ENCODE data around the gene KCNH6.

The KCNH6 gene

GRCh38 chr17:63476459-63476853, 46.7 kb upstream of the KCNH6 start:
- Mint-ChIP-seq H3K4me3 (peak overlapping the region; percentile 66 to 76 (median 69)), H3K36me3 (ENCODE audit: low read depth) (no peaks in the 10 kb centered on the region), H3K27me3 (ENCODE audit: low read depth) (peaks cover 75% of the 10 kb centered on the region), H3K4me1 (no peaks in the 10 kb centered on the region), H3K27ac (no peak overlapping the region), H3K9me3 (no peaks in the 10 kb centered on the region)
- no peak for TF ChIP-seq CTCF (IDR thresholded peaks at IDR 0.05; ENCODE audit: unreplicated experiment in 3 of 3)

GRCh38 chr17:63476854-63477479, 46.2 kb upstream of the KCNH6 start, which contains the start of gene ACE:
TSS of gene ACE (plus strand) at chr17:63477061. CDS start at chr17:63477095, 34 bp downstream.
- Mint-ChIP-seq H3K27me3 (ENCODE audit: low read depth) (peaks cover 70% of the 10 kb centered on the region), H3K27ac (no peak within 1 kb of the TSS), H3K36me3 (ENCODE audit: low read depth) (no peaks in the 10 kb centered on the region), H3K4me3 (peak within 1 kb of the TSS; percentile 88 to 92 (median 89)), H3K4me1 (no peaks in the 10 kb centered on the region), H3K9me3 (no peaks in the 10 kb centered on the region)
- no peak for TF ChIP-seq CTCF (IDR thresholded peaks at IDR 0.05; ENCODE audit: unreplicated experiment in 3 of 3)

GRCh38 chr17:63477480-63478440, 45.4 kb upstream of the KCNH6 start:
- H3K36me3 Mint-ChIP-seq (ENCODE audit: low read depth): no peaks in the 10 kb centered on the region
- peak overlapping the region; percentile 88 to 92 (median 89) for H3K4me3 Mint-ChIP-seq
- no peak overlapping the region for H3K27ac Mint-ChIP-seq
- no peaks in the 10 kb centered on the region for H3K4me1 Mint-ChIP-seq
- no peak for TF ChIP-seq CTCF (IDR thresholded peaks at IDR 0.05; ENCODE audit: unreplicated experiment in 3 of 3)
- H3K9me3 Mint-ChIP-seq: no peaks in the 10 kb centered on the region
- H3K27me3 Mint-ChIP-seq (ENCODE audit: low read depth): peaks cover 74% of the 10 kb centered on the region

GRCh38 chr17:63478814-63479494, 44.2 kb upstream of the KCNH6 start:
- TF ChIP-seq CTCF (IDR thresholded peaks at IDR 0.05; ENCODE audit: unreplicated experiment in 3 of 3): peak; percentile 53 to 71 (median 59)
- Mint-ChIP-seq H3K9me3 (no peaks in the 10 kb centered on the region), H3K27me3 (ENCODE audit: low read depth) (peaks cover 71% of the 10 kb centered on the region), H3K36me3 (ENCODE audit: low read depth) (no peaks in the 10 kb centered on the region), H3K4me3 (peak overlapping the region; percentile 59 to 74 (median 69)), H3K27ac (no peak overlapping the region), H3K4me1 (no peaks in the 10 kb centered on the region)

GRCh38 chr17:63479495-63480184, 43.5 kb upstream of the KCNH6 start:
- H3K9me3 Mint-ChIP-seq: no peaks in the 10 kb centered on the region
- H3K36me3 Mint-ChIP-seq (ENCODE audit: low read depth): no peaks in the 10 kb centered on the region
- peaks cover 65% of the 10 kb centered on the region for H3K27me3 Mint-ChIP-seq (ENCODE audit: low read depth)
- peak overlapping the region in 2 of 3 experiments; percentile 36 to 45 for H3K4me3 Mint-ChIP-seq
- TF ChIP-seq CTCF (IDR thresholded peaks at IDR 0.05; ENCODE audit: unreplicated experiment in 3 of 3): no peak
- no peaks in the 10 kb centered on the region for H3K4me1 Mint-ChIP-seq
- H3K27ac Mint-ChIP-seq: no peak overlapping the region
